HL-60 (cell line): Measurements from ENCODE around the gene NMT1.

Source experiments
- DNase-seq, 2 experiments: peaks; one replicate each; pipeline ENCODE4 v3.0.0-alpha.2; 2010 to 2020; ENCODE audit warnings: low read depth in 1 of 2, low spot score in 1 of 2
- H3K27ac ChIP-seq: fragments of 250-450 bp; sonication (Bioruptor Pico); replicated peaks from 2 replicates; pipeline ENCODE4 v1.5.1; 2020; ENCODE audit warnings: mild to moderate bottlenecking, moderate library complexity
- H3K27me3 ChIP-seq: fragments of 250-450 bp; sonication (Bioruptor Pico); 2 replicates; pipeline ENCODE4 v1.5.1; 2021; ENCODE audit warnings: mild to moderate bottlenecking, moderate library complexity; ENCODE audit not compliant: insufficient read depth, poor library complexity, severe bottlenecking
- H3K4me3 ChIP-seq: replicated peaks from 2 replicates; pipeline ENCODE4 v1.5.1; 2011; ENCODE audit warnings: mild to moderate bottlenecking, control low read depth, low read length; ENCODE audit not compliant: insufficient read depth
- GABPA ChIP-seq: IDR thresholded peaks from 2 replicates; pipeline ENCODE4 v1.6.1; 2012; ENCODE audit warnings: low read depth
- POLR2AphosphoS5 ChIP-seq: IDR thresholded peaks from 2 replicates; pipeline ENCODE4 v1.6.1; 2012; ENCODE audit warnings: low read depth
- SPI1 ChIP-seq: IDR thresholded peaks from 2 replicates; pipeline ENCODE4 v1.6.1; 2012; ENCODE audit warnings: low read depth, mild to moderate bottlenecking, borderline replicate concordance
- TF ChIP-seq, protein P1 (sequence below): IDR thresholded peaks from one replicate; pipeline ENCODE4 v1.5.1; 2011; ENCODE audit warnings: low read length, control low read depth, inconsistent platforms; ENCODE audit not compliant: insufficient read depth
- TF ChIP-seq, protein P2 (sequence below): IDR thresholded peaks from 2 replicates; pipeline ENCODE4 v1.6.1; 2012; ENCODE audit warnings: low read depth; ENCODE audit not compliant: insufficient replicate concordance

NMT1 gene

DNA sequence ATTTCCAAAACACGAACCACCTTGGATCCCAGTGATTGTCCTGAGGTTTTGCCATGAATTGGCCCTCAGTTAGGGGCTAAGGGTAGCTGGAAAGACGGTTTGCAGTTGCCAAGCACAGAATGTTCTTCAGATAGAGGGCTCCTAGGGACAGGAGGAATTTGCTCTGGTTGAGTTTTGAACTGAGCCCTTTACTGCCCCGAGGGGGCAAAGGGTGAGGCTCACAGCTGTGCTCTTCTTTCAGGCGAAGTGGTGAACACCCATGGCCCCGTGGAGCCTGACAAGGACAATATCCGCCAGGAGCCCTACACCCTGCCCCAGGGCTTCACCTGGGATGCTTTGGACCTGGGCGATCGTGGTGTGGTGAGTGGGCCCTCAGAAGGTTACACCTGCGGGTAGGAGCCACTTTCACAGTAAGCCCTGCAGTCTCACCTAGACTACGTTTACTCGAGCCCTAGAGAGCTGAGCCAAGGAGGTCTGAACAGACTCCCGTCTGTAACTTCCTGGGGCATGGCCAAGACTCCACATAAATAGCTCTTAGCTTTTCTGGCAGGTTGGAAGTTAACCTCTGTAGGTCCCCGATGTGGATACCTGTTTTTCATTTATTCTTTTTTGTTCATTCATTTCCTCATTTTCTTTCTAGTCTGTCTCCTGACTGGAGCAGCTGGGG is 32.5 kb downstream of the NMT1 start:
- H3K27ac ChIP-seq, result no peak overlapping the region
- TF ChIP-seq, protein P1, sequence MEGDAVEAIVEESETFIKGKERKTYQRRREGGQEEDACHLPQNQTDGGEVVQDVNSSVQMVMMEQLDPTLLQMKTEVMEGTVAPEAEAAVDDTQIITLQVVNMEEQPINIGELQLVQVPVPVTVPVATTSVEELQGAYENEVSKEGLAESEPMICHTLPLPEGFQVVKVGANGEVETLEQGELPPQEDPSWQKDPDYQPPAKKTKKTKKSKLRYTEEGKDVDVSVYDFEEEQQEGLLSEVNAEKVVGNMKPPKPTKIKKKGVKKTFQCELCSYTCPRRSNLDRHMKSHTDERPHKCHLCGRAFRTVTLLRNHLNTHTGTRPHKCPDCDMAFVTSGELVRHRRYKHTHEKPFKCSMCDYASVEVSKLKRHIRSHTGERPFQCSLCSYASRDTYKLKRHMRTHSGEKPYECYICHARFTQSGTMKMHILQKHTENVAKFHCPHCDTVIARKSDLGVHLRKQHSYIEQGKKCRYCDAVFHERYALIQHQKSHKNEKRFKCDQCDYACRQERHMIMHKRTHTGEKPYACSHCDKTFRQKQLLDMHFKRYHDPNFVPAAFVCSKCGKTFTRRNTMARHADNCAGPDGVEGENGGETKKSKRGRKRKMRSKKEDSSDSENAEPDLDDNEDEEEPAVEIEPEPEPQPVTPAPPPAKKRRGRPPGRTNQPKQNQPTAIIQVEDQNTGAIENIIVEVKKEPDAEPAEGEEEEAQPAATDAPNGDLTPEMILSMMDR, result no peak
- TF ChIP-seq SPI1 (no peak), POLR2AphosphoS5 (no peak), GABPA (no peak)
- TF ChIP-seq, protein P2, sequence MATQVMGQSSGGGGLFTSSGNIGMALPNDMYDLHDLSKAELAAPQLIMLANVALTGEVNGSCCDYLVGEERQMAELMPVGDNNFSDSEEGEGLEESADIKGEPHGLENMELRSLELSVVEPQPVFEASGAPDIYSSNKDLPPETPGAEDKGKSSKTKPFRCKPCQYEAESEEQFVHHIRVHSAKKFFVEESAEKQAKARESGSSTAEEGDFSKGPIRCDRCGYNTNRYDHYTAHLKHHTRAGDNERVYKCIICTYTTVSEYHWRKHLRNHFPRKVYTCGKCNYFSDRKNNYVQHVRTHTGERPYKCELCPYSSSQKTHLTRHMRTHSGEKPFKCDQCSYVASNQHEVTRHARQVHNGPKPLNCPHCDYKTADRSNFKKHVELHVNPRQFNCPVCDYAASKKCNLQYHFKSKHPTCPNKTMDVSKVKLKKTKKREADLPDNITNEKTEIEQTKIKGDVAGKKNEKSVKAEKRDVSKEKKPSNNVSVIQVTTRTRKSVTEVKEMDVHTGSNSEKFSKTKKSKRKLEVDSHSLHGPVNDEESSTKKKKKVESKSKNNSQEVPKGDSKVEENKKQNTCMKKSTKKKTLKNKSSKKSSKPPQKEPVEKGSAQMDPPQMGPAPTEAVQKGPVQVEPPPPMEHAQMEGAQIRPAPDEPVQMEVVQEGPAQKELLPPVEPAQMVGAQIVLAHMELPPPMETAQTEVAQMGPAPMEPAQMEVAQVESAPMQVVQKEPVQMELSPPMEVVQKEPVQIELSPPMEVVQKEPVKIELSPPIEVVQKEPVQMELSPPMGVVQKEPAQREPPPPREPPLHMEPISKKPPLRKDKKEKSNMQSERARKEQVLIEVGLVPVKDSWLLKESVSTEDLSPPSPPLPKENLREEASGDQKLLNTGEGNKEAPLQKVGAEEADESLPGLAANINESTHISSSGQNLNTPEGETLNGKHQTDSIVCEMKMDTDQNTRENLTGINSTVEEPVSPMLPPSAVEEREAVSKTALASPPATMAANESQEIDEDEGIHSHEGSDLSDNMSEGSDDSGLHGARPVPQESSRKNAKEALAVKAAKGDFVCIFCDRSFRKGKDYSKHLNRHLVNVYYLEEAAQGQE, result no peak
- no peak overlapping the region for H3K4me3 ChIP-seq
- no peak for DNase-seq
- no peaks in the 10 kb centered on the region for H3K27me3 ChIP-seq

DNA sequence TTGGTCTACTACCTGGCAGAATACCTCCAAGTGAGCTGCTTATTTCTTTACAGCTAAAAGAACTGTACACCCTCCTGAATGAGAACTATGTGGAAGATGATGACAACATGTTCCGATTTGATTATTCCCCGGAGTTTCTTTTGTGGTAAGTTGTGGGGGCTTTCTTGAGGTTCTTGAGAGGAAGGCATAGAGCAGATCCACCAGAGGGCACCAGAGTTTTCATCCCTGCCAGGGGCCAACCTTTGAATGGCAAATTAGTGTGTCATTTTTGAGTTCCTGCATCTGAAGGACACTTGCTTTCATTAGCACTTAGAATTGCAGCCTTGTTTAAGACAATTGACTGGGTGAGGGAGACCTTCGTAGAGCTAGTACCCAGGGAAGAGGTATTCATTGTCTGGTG is 35.0 kb downstream of the NMT1 start:
- Histone ChIP-seq H3K4me3 (no peak overlapping the region), H3K27ac (no peak overlapping the region), H3K27me3 (no peaks in the 10 kb centered on the region)
- TF ChIP-seq, protein P1, result peak; percentile 38
- no peak for TF ChIP-seq GABPA
- TF ChIP-seq, protein P2, result no peak
- no peak for TF ChIP-seq POLR2AphosphoS5
- DNase-seq, result no peak

DNA sequence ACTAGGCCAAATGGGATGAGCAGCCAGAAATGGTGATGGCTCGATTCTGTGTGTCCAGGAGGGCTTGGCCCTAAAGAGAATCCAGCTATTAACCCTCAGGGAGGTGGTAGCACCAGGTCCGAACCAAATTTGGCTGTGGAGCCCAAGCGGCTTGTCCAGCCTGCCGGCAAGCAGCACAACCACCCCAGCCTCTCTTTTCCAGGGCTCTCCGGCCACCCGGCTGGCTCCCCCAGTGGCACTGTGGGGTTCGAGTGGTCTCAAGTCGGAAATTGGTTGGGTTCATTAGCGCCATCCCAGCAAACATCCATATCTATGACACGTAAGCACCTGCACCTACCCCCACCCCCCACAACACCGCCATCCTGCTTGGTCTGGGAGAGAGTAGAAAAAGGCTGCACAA is 35.8 kb downstream of the NMT1 start:
- no peak overlapping the region for H3K27ac ChIP-seq
- no peak overlapping the region for H3K4me3 ChIP-seq
- TF ChIP-seq SPI1 (no peak), POLR2AphosphoS5 (no peak), GABPA (no peak)
- TF ChIP-seq, protein P2, result no peak
- TF ChIP-seq, protein P1, result no peak
- DNase-seq, result no peak
- no peaks in the 10 kb centered on the region for H3K27me3 ChIP-seq
